Measurements from ENCODE around the gene KCNG1.

KCNG1 gene

DNA sequence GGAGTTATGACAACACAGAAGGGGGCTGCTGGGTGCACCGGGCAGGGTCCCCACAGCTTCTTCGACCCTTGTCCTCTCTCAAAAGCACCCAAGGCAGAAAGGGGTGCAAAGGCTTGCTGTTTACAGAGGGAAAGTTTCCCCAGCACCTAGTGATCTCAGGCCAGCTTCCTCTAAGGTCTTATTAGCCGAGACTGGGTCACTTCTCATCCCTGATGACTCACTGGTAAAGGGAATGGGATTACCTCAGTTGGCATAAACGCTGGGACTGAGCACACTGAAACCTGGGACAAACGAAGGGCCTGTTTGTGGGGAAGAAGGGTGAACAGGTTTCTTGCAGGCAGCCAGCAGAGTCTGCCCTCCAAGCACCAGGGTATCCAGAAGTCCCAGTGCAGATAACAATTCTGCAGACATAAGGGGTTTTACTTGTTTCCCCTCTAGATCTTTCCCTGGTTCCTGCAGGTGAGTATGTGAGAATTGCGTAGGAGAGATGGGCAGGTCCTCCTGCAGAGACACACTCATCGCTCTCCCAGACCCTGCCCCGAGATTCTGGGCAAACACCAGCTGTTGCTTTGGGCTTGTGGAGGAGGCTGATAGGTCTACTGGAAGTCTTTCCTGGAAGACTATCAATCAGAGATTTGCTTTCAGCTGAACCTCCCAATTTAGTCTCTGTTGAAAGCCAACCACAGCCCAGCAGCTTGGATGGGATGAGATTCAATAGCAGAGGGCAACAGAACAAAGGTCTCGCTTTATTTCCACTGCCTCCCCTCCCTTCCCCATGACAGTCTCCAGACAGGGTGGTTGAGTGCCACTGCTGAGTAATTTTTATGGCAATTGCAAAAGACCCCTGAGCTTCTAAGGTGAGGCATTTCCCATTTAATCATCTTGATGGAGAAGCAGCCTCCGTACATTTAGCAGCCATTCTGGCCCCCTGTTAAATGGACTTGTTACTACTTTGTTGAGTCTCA, 25.7 kb downstream of the KCNG1 start:
- TF ChIP-seq, protein P1, sequence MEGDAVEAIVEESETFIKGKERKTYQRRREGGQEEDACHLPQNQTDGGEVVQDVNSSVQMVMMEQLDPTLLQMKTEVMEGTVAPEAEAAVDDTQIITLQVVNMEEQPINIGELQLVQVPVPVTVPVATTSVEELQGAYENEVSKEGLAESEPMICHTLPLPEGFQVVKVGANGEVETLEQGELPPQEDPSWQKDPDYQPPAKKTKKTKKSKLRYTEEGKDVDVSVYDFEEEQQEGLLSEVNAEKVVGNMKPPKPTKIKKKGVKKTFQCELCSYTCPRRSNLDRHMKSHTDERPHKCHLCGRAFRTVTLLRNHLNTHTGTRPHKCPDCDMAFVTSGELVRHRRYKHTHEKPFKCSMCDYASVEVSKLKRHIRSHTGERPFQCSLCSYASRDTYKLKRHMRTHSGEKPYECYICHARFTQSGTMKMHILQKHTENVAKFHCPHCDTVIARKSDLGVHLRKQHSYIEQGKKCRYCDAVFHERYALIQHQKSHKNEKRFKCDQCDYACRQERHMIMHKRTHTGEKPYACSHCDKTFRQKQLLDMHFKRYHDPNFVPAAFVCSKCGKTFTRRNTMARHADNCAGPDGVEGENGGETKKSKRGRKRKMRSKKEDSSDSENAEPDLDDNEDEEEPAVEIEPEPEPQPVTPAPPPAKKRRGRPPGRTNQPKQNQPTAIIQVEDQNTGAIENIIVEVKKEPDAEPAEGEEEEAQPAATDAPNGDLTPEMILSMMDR (IDR thresholded peaks at IDR 0.05; ENCODE audit: low read depth, low read length), result no peak

DNA sequence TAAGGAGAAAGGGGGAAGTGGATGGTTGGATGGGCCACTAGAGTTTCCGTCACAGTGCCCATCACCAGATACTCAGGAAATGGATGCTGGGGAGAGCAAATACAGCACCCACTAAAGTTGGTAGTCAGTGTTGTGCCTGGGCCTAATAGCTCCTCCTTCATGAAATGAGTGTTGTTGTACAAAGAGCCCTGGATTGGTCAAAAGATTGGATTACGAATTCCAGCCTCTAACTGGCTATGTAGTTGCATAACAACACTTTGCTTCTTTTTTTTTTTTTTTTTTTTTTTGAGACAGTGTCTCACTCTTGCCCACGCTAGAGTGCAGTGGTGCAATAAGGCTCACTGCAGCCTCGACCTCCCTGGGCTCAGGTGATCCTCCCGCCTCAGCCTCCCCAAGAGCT, 27.4 kb downstream of the KCNG1 start:
- H3K4me3 ChIP-seq (ENCODE audit: low read depth, low read length), result no peak overlapping the region
- TF ChIP-seq, protein P1 (IDR thresholded peaks at IDR 0.05; ENCODE audit: low read depth, low read length), result no peak

More for the DNA sequence above, 25.7 kb downstream of the KCNG1 start:
- H3K4me3 ChIP-seq (ENCODE audit: low read depth, low read length), result no peak overlapping the region

DNA sequence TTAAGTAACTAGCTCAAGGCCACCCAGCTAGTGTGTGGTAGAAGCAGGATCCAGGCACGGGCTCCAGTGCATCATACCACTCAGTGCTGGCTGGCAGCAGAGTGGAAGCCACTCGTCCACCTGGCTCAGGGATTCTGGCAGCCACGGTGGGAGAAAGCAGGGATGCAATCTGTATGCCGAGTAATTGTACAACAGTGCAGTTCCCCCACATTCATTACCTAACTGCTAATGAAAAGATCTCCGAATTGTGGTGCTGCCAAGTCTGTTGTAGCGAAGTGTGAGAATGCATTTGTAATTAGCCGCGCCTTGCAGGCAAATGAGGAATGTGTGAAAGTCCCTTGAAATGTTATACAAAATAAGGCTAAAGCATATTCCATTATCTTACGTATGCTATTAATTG, 29.0 kb downstream of the KCNG1 start:
- H3K4me3 ChIP-seq (ENCODE audit: low read depth, low read length), result no peak overlapping the region
- TF ChIP-seq, protein P1 (IDR thresholded peaks at IDR 0.05; ENCODE audit: low read depth, low read length), result no peak

DNA sequence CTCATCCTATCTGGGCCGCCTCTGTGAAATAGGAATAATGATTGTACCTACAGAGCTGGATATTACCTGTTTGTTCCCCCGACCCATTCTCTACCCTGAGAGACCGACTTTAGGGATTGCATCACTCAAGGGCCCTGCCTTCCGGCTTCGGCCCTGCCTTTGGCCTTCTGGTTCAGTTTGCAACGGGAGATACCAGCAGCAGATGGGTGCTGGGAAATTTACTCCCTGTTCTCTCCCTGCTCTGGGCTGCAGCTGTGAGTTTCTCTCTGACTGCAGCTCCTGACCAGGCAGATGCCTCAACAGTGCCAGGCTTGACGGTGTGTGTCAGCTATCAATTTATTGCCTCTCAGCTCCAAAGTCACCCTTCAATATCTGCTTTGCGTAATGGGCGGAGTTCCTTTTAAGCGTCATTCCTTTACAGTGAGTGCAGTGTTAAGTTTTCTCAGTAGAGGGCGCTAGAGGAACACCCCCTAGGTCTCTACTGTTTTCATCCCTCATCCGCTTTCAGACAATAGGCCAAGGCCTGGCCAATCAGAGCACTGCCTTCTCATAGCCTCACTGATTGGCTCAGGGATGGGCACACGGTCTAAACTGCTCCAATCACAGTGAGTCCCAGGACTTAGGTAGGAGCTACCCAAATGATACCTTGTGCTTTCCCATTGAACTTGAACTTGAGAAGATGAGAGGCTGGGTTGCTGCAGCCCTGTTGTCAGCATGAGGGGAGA, 30.0 kb downstream of the KCNG1 start:
- TF ChIP-seq, protein P1 (IDR thresholded peaks at IDR 0.05; ENCODE audit: low read depth, low read length), result peak; percentile 62
- H3K4me3 ChIP-seq (ENCODE audit: low read depth, low read length), result no peak overlapping the region

DNA sequence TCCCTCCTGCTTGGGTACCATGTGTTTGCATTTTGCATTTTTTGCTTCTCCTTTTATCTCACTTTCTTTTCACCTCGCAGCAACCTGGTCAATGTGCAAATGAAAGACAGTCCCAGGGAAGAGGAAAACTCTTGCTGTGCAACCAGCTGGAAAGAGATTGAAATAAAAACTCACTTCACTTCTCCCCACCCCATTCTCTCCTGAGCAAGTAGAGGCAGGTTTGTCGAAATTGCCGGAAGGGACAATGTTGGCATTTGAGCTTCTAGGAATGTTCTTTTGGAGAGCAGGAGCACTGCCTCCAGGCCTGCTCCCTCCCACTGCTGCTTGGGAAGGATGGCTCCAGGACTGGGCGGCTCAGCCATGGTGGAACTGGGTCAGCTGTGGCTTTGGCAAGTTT, 30.6 kb downstream of the KCNG1 start:
- TF ChIP-seq, protein P1 (IDR thresholded peaks at IDR 0.05; ENCODE audit: low read depth, low read length), result no peak
- H3K4me3 ChIP-seq (ENCODE audit: low read depth, low read length), result no peak overlapping the region

DNA sequence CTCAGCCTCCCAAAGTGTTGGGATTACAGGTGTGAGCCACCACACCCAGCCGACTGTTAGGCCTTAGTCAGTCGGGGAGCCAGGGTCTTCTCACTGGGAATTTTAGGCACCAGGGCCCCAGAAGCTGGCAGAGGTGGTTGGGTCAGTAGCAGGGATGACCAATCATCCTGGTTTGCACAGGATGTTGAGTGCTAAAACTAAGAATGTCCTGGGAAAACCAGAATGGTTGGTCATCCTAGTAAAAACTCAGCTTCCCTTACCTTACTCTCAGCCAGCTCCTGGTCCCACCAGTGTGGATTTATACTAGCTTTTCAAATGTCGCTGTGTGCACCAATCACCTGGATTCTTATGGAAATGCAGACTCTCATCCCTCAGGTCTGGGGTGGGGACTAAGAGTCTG, 31.8 kb downstream of the KCNG1 start:
- H3K4me3 ChIP-seq (ENCODE audit: low read depth, low read length), result no peak overlapping the region
- TF ChIP-seq, protein P1 (IDR thresholded peaks at IDR 0.05; ENCODE audit: low read depth, low read length), result no peak

Data from WI38 (cell line).